Duodenal mucosa (tissue), 2 donors: ENCODE data around the gene BHLHE23.

Experiments
- H3K27ac ChIP-seq: one replicate; pipeline ENCODE4 v1.7.0; 2013; ENCODE audit warnings: low read depth, low read length
- H3K27me3 ChIP-seq, 2 donors: one replicate each; pipeline ENCODE4 v1.7.0; 2013; ENCODE audit warnings: low read length in 2 of 2, control low read depth in 1 of 2; ENCODE audit not compliant: insufficient read depth in 2 of 2, control insufficient read depth in 1 of 2
- H3K36me3 ChIP-seq, 2 donors: one replicate each; pipeline ENCODE4 v1.7.0; 2013; ENCODE audit warnings: low read length in 2 of 2, control low read depth in 1 of 2; ENCODE audit not compliant: insufficient read depth in 2 of 2, control insufficient read depth in 1 of 2
- H3K4me1 ChIP-seq, 2 donors: one replicate each; pipeline ENCODE4 v1.7.0; 2013; ENCODE audit warnings: low read length in 2 of 2, control low read depth in 1 of 2; ENCODE audit not compliant: insufficient read depth in 2 of 2, control insufficient read depth in 1 of 2
- H3K4me3 ChIP-seq, 2 donors: one replicate each; pipeline ENCODE4 v1.7.0; 2013; ENCODE audit warnings: low read length in 2 of 2, low read depth in 1 of 2
- H3K9ac ChIP-seq, 2 donors: one replicate each; pipeline ENCODE4 v1.7.0; 2013; ENCODE audit warnings: low read length in 2 of 2, low read depth in 1 of 2
- H3K9me3 ChIP-seq, 2 donors: one replicate each; pipeline ENCODE4 v1.7.0; 2013; ENCODE audit warnings: low read length in 2 of 2, control low read depth in 1 of 2; ENCODE audit not compliant: control insufficient read depth in 1 of 2

The BHLHE23 gene

DNA sequence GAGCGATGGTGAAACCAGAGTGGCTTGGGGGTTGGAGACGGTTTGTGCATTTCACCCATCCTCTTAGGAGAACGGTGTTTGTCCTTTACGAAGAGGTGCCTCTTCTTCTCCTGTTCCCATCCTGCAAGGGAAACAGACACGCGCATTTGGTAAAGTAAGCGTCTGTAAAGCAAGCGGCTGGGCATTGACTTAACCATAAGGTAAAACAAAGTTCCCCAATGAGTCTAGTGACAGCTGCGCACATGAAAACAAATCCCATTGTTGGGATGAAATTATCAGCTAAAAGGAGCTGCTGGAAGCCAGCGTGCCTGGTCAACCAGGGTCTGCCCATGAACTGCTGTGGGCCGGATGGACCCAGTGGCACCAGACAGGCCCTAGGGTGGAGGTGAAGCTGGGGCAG lies 5.8 kb downstream of the BHLHE23 start:
- Histone ChIP-seq H3K36me3 (no peaks in the 10 kb centered on the region), H3K9me3 (no peaks in the 10 kb centered on the region), H3K4me3 (no peak overlapping the region), H3K27me3 (peaks cover 39 to 56% of the 10 kb centered on the region in 2 donors), H3K9ac (no peak overlapping the region), H3K4me1 (no peaks in the 10 kb centered on the region), H3K27ac (no peak overlapping the region)

DNA sequence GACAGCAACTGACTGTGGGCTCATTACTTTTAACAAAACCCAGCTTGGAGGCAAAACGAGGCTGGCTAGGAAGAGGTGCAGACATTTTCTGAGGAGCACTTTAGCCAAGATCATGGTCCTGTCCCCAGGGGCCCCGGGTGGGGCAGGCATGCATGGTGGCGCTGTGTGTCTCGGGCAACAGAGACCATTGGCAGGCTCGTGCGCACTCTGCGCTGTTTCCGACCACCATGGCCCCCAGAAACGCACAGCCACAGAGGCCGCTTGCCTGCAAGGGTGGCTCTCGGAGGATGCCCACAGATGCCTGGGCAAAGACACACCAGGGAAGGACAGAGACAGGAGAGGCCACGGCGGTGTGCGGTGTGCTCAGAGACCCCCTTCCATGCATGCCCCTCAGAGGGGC lies 6.7 kb downstream of the BHLHE23 start:
- Histone ChIP-seq H3K9ac (no peak overlapping the region), H3K9me3 (no peaks in the 10 kb centered on the region), H3K4me3 (no peak overlapping the region), H3K27me3 (peaks cover 30 to 49% of the 10 kb centered on the region in 2 donors), H3K4me1 (no peaks in the 10 kb centered on the region), H3K36me3 (no peaks in the 10 kb centered on the region), H3K27ac (no peak overlapping the region)

DNA sequence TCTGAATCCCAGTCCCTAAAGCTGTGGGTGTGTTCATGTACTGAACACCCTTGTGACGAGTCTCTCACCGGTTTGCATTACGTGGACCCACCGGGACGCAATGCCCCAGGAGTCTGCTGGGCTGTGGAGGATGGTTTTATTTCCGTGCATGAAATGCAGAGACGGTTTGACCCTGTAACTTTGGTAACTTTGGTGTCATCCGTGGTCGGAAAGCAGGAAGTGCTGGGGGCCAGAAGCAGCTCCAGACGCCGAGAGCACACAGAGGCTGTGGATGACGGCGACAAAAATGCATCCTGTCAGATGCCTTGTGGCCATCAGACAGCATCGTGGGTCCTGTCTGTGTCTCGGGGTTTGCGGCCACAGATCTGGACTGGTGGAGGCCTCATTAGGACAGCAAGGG lies 7.2 kb downstream of the BHLHE23 start:
- Histone ChIP-seq H3K27ac (no peak overlapping the region), H3K9me3 (no peaks in the 10 kb centered on the region), H3K4me3 (no peak overlapping the region), H3K36me3 (no peaks in the 10 kb centered on the region), H3K4me1 (no peaks in the 10 kb centered on the region), H3K9ac (no peak overlapping the region), H3K27me3 (peaks cover 25 to 45% of the 10 kb centered on the region in 2 donors)

DNA sequence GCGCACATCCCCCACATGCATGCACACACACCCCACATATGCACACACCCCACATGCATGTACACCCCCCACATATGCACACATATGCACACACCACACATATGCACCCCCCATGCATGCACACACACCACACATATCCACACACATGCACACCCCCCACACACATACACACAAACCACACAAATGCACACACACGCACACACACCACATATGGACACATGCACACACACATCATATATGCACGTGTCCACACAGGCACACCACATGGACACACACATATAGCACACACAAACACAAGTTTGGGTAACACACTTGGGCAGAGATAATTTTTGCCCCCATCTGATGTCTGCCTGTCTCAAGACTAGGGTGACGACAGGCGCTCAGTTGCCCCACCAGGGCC lies 8.3 kb downstream of the BHLHE23 start:
- no peak overlapping the region for H3K27ac ChIP-seq
- no peak overlapping the region for H3K4me3 ChIP-seq
- H3K9me3 ChIP-seq: no peaks in the 10 kb centered on the region
- H3K36me3 ChIP-seq: no peaks in the 10 kb centered on the region
- H3K27me3 ChIP-seq: peaks cover 15 to 34% of the 10 kb centered on the region in 2 donors
- H3K4me1 ChIP-seq: no peaks in the 10 kb centered on the region
- H3K9ac ChIP-seq: no peak overlapping the region

DNA sequence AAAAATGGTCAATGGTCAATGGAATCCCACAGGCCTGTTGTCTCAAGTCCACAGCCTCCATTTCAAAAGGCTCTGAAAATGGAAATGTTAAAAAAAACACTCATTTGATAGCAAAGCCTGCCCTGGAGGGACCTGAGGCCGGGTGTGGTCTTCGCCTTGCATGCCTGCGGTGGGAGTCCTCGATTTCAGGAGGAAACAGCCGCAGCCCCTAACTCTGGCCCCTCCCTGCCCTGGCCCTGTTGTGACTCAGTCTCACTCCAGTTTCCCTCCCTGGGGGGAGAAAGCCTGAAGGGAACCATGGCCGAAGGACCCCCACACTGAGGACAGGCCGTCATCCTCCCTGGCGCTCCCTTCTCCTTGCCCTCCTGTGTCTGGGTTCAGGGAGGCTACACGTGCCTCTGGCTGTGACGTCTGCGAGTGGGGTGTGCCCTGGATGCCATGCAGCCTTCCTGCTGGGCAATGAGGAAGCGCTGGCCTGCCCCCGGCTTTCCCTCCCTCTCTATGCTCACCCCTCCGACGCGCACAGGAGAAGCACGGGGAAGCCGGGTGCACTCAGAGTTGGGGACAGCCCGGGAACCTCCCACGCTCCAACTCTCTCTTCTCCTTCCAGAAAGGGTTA lies 9.2 kb downstream of the BHLHE23 start:
- Histone ChIP-seq H3K27ac (no peak overlapping the region), H3K27me3 (peaks cover 10 to 36% of the 10 kb centered on the region in 2 donors), H3K4me1 (no peaks in the 10 kb centered on the region), H3K36me3 (no peaks in the 10 kb centered on the region), H3K9me3 (no peaks in the 10 kb centered on the region), H3K4me3 (no peak overlapping the region), H3K9ac (no peak overlapping the region)

DNA sequence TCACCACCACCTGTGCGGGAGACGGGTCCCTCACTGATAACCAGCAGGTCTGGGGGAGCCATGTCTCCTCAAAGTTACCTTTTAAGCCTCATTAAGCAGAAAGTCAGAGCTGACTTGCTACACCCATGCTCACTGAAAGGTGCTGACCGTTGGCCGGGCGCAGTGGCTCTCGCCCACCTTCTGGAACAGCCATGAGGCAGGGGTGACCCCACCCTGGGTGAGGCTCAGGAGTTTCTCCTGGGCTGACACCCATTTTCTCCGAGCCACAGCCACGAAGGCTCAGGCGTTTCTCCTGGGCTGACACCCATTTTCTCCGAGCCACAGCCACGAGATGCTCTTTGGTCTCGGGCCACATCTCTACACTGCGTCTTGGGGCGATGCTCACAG lies 10.2 kb downstream of the BHLHE23 start:
- no peak overlapping the region for H3K9ac ChIP-seq
- H3K27me3 ChIP-seq: peaks cover 7 to 43% of the 10 kb centered on the region in 2 donors
- H3K4me1 ChIP-seq: no peaks in the 10 kb centered on the region
- H3K4me3 ChIP-seq: no peak overlapping the region
- H3K27ac ChIP-seq: no peak overlapping the region
- no peaks in the 10 kb centered on the region for H3K9me3 ChIP-seq
- no peaks in the 10 kb centered on the region for H3K36me3 ChIP-seq

DNA sequence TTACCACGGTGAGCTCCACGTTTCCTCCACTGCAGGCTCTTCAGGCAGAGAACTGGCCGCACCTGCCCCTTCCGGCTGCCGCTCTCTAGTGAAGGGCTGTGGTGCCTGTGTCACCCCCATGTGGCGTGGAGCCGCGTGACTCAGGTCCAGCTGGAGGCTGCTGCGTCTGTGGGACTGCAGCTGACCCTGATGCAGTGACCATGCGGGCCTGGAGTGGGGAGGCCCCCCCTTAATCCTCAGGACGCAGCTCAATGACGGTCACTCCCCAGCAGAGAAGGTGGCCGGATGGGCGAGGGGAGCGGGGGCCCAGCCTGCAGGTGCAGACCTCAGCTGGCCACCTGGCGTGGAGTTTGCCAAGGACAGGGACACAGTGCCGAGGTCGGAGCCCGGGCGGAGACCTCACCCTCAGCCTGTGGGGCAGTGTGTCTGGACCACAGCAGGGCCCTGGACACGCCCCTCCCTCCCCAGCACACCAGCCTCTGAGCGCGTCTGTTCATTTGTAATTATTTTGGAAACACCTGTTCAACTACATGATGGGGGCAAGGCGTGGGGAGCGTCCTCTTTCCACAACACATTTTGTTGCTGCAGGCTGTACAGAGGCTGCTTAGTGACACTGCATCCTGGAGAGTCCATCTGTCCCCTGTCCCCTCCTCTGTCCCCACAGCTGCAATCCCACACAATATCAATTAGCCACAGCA lies 10.7 kb downstream of the BHLHE23 start:
- Histone ChIP-seq H3K27ac (no peak overlapping the region), H3K9me3 (no peaks in the 10 kb centered on the region), H3K27me3 (peaks cover 7 to 39% of the 10 kb centered on the region in 2 donors), H3K36me3 (no peaks in the 10 kb centered on the region), H3K4me3 (no peak overlapping the region), H3K9ac (no peak overlapping the region), H3K4me1 (no peaks in the 10 kb centered on the region)

DNA sequence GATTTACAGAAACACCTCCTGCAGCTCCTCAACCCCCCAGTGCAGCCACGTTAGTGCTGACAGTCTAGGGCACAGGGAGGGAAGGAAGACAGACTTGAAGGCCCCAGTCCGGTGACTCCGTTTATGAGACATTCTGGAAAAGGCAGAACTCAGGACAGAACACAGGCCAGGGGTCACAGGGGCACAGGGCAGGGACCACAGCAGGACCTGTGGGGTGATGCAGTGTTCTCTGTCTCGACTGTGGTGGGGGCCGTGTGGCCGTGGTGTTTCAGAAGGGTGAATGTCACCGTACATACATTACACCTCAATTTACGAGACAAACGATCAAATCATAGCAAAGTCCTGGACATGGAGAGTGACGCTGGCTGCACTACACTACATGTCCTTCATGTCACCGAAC lies 11.3 kb downstream of the BHLHE23 start:
- no peaks in the 10 kb centered on the region for H3K9me3 ChIP-seq
- H3K27ac ChIP-seq: no peak overlapping the region
- H3K27me3 ChIP-seq: peaks cover 7 to 38% of the 10 kb centered on the region in 2 donors

DNA sequence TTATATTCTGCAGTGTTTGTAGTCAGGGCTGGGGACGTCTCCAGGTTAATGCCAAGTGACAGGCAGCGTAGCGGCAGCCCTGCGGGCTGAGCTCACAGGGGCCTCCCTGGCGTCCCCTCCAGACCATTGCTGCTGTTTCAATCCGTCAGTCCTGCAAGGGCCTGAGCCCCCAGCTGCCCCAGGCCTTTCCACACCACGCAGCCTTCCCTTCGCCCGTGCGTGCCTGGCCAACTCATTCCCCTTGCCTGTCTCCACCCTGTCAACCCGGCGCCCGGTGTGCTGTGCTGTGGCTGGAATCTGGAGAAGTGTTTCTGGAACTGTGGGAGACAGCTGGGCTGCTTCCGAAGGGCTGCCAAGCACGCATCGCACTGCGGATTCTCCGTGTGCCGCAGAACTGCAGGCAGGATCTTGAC lies 11.9 kb downstream of the BHLHE23 start:
- Histone ChIP-seq H3K27ac (no peak overlapping the region), H3K4me1 (no peaks in the 10 kb centered on the region)

More for the DNA sequence above, 11.3 kb downstream of the BHLHE23 start:
- H3K4me1 ChIP-seq: no peaks in the 10 kb centered on the region
- no peaks in the 10 kb centered on the region for H3K36me3 ChIP-seq
- no peak overlapping the region for H3K4me3 ChIP-seq
- H3K9ac ChIP-seq: no peak overlapping the region

DNA sequence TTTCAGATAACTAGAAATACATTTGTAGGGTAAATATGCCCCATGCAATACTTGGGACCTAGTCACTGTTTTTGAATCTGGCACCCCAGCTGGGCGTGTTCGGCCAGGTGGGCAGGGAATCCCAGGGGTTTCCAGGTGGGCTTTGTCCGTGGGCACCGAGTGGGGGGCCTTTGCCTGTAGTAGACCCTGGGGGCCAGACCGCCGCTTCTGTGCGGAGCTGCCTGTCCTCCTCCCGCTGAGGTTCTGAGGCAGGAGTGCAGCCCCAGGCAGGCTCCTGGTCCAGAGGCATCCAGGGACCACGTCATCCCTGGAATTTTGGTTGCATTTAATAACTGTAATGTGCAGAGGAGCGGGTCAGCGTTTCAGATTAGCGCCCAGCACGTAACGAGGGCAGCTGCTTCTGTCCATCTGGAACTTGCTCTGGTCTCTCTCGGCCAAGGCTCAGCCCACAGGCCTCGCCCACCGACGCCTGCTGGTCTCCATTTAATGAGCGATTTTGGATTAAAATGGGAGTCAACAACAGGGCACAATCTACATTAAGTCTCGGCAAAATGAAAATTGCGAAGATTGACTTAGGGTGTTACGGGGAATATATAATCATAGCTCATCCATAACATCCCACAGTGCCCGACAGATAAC lies 12.8 kb downstream of the BHLHE23 start:
- Histone ChIP-seq H3K9me3 (no peaks in the 10 kb centered on the region), H3K4me1 (no peaks in the 10 kb centered on the region), H3K9ac (no peak overlapping the region), H3K27me3 (peaks cover under 1 to 36% of the 10 kb centered on the region in 2 donors), H3K36me3 (no peaks in the 10 kb centered on the region), H3K4me3 (no peak overlapping the region), H3K27ac (no peak overlapping the region)

More for the DNA sequence above, 11.9 kb downstream of the BHLHE23 start:
- no peaks in the 10 kb centered on the region for H3K9me3 ChIP-seq
- no peak overlapping the region for H3K4me3 ChIP-seq
- no peak overlapping the region for H3K9ac ChIP-seq
- no peaks in the 10 kb centered on the region for H3K36me3 ChIP-seq
- H3K27me3 ChIP-seq: peaks cover 1 to 36% of the 10 kb centered on the region in 2 donors
